ENCODE measurements around the gene HRAS.

Gene HRAS

GRCh38 chr11:553083-553987 lies 18.0 kb upstream of the HRAS start:
- DNase-seq, result no peak

GRCh38 chr11:551596-551995 lies 16.2 kb upstream of the HRAS start:
- no peak for DNase-seq

GRCh38 chr11:551131-551530 lies 15.8 kb upstream of the HRAS start:
- DNase-seq, result no peak

- no peak for DNase-seq
Measured at GRCh38 chr11:550746-551085, 15.3 kb upstream of the HRAS start.

- no peak for DNase-seq
Measured at GRCh38 chr11:550021-550745, 14.8 kb upstream of the HRAS start.

- no peak for DNase-seq
Measured at GRCh38 chr11:548700-549603, 13.6 kb upstream of the HRAS start.

- no peak for DNase-seq
Measured at GRCh38 chr11:545171-545570, 9.8 kb upstream of the HRAS start.

GRCh38 chr11:544817-545166 lies 9.4 kb upstream of the HRAS start:
- no peak for DNase-seq

- no peak for DNase-seq
Measured at GRCh38 chr11:541433-541885, 6.1 kb upstream of the HRAS start.

GRCh38 chr11:540583-541432 lies 5.4 kb upstream of the HRAS start:
- DNase-seq, result no peak

- DNase-seq, result no peak
Measured at GRCh38 chr11:539971-540481, 4.7 kb upstream of the HRAS start.

- DNase-seq, result no peak
Measured at GRCh38 chr11:538431-539051, 3.2 kb upstream of the HRAS start.

- no peak for DNase-seq
Measured at GRCh38 chr11:537622-538430, 2.5 kb upstream of the HRAS start.

GRCh38 chr11:536841-537621 lies 1.7 kb upstream of the HRAS start, which contains the start of gene LRRC56:
Gene LRRC56 (plus strand): TSS chr11:537527. CDS start chr11:540685, 3,158 bp downstream.
- DNase-seq, result peak; percentile 89

GRCh38 chr11:535210-535518 lies 212 bp downstream of the HRAS start:
- no peak for DNase-seq

- DNase-seq, result no peak
Measured at GRCh38 chr11:534396-535209, 773 bp downstream of the HRAS start.

- no peak for DNase-seq
Measured at GRCh38 chr11:533586-534395, 1.6 kb downstream of the HRAS start.

GRCh38 chr11:532986-533585 lies 2.3 kb downstream of the HRAS start:
- DNase-seq, result no peak
